GM21717 (cell line): ENCODE measurements around the gene CPPED1.
"Not testable (repeated sequence)": the region's sequence is repeated elsewhere in the genome, so short reads cannot be mapped to it uniquely, and the experiment has no call there.

ENCODE experiments used
- ATAC-seq: cut with Tn5 transposase; IDR thresholded peaks from one replicate; pipeline ENCODE4 v1.9.1; 2021; ENCODE audit warnings: mild to moderate bottlenecking, moderate library complexity; ENCODE audit not compliant: unreplicated experiment

The CPPED1 gene

GRCh38 chr16:12803203-12804093 is at the start of gene CPPED1:
TSS of gene CPPED1 (minus strand) at chr16:12803887. CDS start at chr16:12803776, 111 bp downstream.
- ATAC-seq = peak; percentile 74

GRCh38 chr16:12850186-12850585 is 46.5 kb upstream of the CPPED1 start:
- ATAC-seq = no peak

GRCh38 chr16:12846592-12846991 is 42.9 kb upstream of the CPPED1 start:
- no peak for ATAC-seq

- no peak for ATAC-seq
These were observed 41.6 kb upstream of the CPPED1 start for GRCh38 chr16:12845282-12845681.

- no peak for ATAC-seq
These were observed 34.1 kb upstream of the CPPED1 start for GRCh38 chr16:12837756-12838155.

- ATAC-seq = no peak
These were observed 33.6 kb upstream of the CPPED1 start for GRCh38 chr16:12837291-12837690.

- ATAC-seq = no peak
These were observed 30.2 kb upstream of the CPPED1 start for GRCh38 chr16:12833926-12834325.

- no peak for ATAC-seq
These were observed 25.6 kb upstream of the CPPED1 start for GRCh38 chr16:12829096-12829888.

- ATAC-seq = no peak
These were observed 24.5 kb upstream of the CPPED1 start for GRCh38 chr16:12828206-12828605.

GRCh38 chr16:12826559-12826958 is 22.9 kb upstream of the CPPED1 start:
- ATAC-seq = no peak

- no peak for ATAC-seq
These were observed 15.7 kb upstream of the CPPED1 start for GRCh38 chr16:12819126-12820117.

GRCh38 chr16:12818326-12818725 is 14.6 kb upstream of the CPPED1 start:
- ATAC-seq = no peak

- ATAC-seq = not testable (repeated sequence)
These were observed 13.1 kb upstream of the CPPED1 start for GRCh38 chr16:12816791-12817214.

- no peak for ATAC-seq
These were observed 11.7 kb upstream of the CPPED1 start for GRCh38 chr16:12815361-12815760.

- ATAC-seq = not testable (repeated sequence)
These were observed 10.0 kb upstream of the CPPED1 start for GRCh38 chr16:12813734-12814133.

- ATAC-seq = not testable (repeated sequence)
These were observed 9.6 kb upstream of the CPPED1 start for GRCh38 chr16:12813321-12813720.

GRCh38 chr16:12811441-12812383 is 8.0 kb upstream of the CPPED1 start:
- ATAC-seq = no peak

- no peak for ATAC-seq
These were observed 1.4 kb upstream of the CPPED1 start for GRCh38 chr16:12805066-12805465.

GRCh38 chr16:12804395-12804794 is 708 bp upstream of the CPPED1 start:
- ATAC-seq = no peak
